Trophoblast cell (in vitro differentiated cells and primary cell): ENCODE data around the gene NBDY.

Experiments
- DNase-seq, 2 donors: peaks; one replicate each; pipeline ENCODE4 v3.0.0-alpha.2; 2016
- H2AFZ ChIP-seq: 2 replicates; pipeline ENCODE4 v1.6.1; 2013; ENCODE audit warnings: low read length, moderate library complexity, mild to moderate bottlenecking; ENCODE audit not compliant: insufficient read depth, poor library complexity
- H2AK5ac ChIP-seq: 2 replicates; pipeline ENCODE4 v1.6.1; 2013; ENCODE audit warnings: mild to moderate bottlenecking, low read length
- H2BK120ac ChIP-seq: 2 replicates; pipeline ENCODE4 v1.6.1; 2013; ENCODE audit warnings: low read length, mild to moderate bottlenecking, moderate library complexity; ENCODE audit not compliant: insufficient read depth, poor library complexity
- H2BK12ac ChIP-seq: 2 replicates; pipeline ENCODE4 v1.6.1; 2013; ENCODE audit warnings: mild to moderate bottlenecking, low read length, moderate library complexity
- H2BK5ac ChIP-seq: 2 replicates; pipeline ENCODE4 v1.6.1; 2013; ENCODE audit warnings: low read length, low read depth, moderate library complexity, mild to moderate bottlenecking; ENCODE audit not compliant: poor library complexity
- H3K14ac ChIP-seq: 2 replicates; pipeline ENCODE4 v1.6.1; 2013; ENCODE audit warnings: mild to moderate bottlenecking, low read length
- H3K18ac ChIP-seq: 2 replicates; pipeline ENCODE4 v1.6.1; 2013; ENCODE audit warnings: mild to moderate bottlenecking, low read length
- H3K23ac ChIP-seq: 2 replicates; pipeline ENCODE4 v1.6.1; 2013; ENCODE audit warnings: low read length
- H3K27ac ChIP-seq: 2 replicates; pipeline ENCODE4 v1.5.1; 2013; ENCODE audit warnings: low read depth, mild to moderate bottlenecking, inconsistent platforms, low read length, moderate library complexity
- H3K27me3 ChIP-seq: 2 replicates; pipeline ENCODE4 v1.6.1; 2013; ENCODE audit warnings: inconsistent platforms, mild to moderate bottlenecking, low read length, moderate library complexity; ENCODE audit not compliant: insufficient read depth
- H3K36me3 ChIP-seq, 2 experiments: 1 replicate in 1 of 2; 2 replicates in 1 of 2; pipeline ENCODE4 v1.6.1; 2013; ENCODE audit warnings: low read length in 2 of 2, mild to moderate bottlenecking in 2 of 2, moderate library complexity in 1 of 2; ENCODE audit not compliant: insufficient read depth in 2 of 2, control insufficient read depth in 1 of 2
- H3K4ac ChIP-seq: 2 replicates; pipeline ENCODE4 v1.6.1; 2013; ENCODE audit warnings: low read depth, mild to moderate bottlenecking, low read length, moderate library complexity
- H3K4me1 ChIP-seq, 2 experiments: 1 replicate in 1 of 2; 2 replicates in 1 of 2; pipeline ENCODE4 v1.6.1; 2013; ENCODE audit warnings: low read length in 2 of 2, mild to moderate bottlenecking in 2 of 2, moderate library complexity in 1 of 2; ENCODE audit not compliant: insufficient read depth in 2 of 2, control insufficient read depth in 1 of 2
- H3K4me2 ChIP-seq: 2 replicates; pipeline ENCODE4 v1.6.1; 2013; ENCODE audit warnings: inconsistent platforms, mild to moderate bottlenecking, low read length, moderate library complexity
- H3K4me3 ChIP-seq: 2 replicates; pipeline ENCODE4 v1.5.1; 2013; ENCODE audit warnings: mild to moderate bottlenecking, low read depth, low read length, inconsistent platforms
- H3K79me1 ChIP-seq: one replicate; pipeline ENCODE4 v1.6.1; 2013; ENCODE audit warnings: low read length
- H3K79me2 ChIP-seq: 2 replicates; pipeline ENCODE4 v1.6.1; 2013; ENCODE audit warnings: low read length, mild to moderate bottlenecking; ENCODE audit not compliant: control insufficient read depth, insufficient read depth, poor library complexity
- H3K9ac ChIP-seq: 2 replicates; pipeline ENCODE4 v1.6.1; 2013; ENCODE audit warnings: mild to moderate bottlenecking, low read length
- H3K9me3 ChIP-seq: 2 replicates; pipeline ENCODE4 v1.6.1; 2013; ENCODE audit warnings: low read depth, mild to moderate bottlenecking, control low read depth, inconsistent platforms, low read length; ENCODE audit not compliant: insufficient read depth
- H4K12ac ChIP-seq: 2 replicates; pipeline ENCODE4 v1.6.1; 2013; ENCODE audit warnings: low read depth, mild to moderate bottlenecking, low read length, moderate library complexity
- H4K8ac ChIP-seq: 2 replicates; pipeline ENCODE4 v1.6.1; 2013; ENCODE audit warnings: low read depth, mild to moderate bottlenecking, low read length, moderate library complexity
- H4K91ac ChIP-seq: one replicate; pipeline ENCODE4 v1.6.1; 2013; ENCODE audit warnings: low read depth, mild to moderate bottlenecking, low read length, moderate library complexity
- WGBS: extraction: QIAGEN DNeasy Blood & Tissue Kit; methylation state at CpG from one replicate; pipeline ENCODE4 v1.1.7; 2013; ENCODE audit warnings: missing lambda C conversion rate; ENCODE audit not compliant: insufficient read length, insufficient coverage; ENCODE audit errors: extremely low coverage; 5-methylcytosine and 5-hydroxymethylcytosine counted together

The NBDY gene

GRCh38 chrX:56802428-56802827, 73.4 kb downstream of the NBDY start:
- Histone ChIP-seq H3K27ac (no peak overlapping the region), H2BK12ac (no peak overlapping the region), H2BK120ac (no peak overlapping the region), H3K9ac (no peak overlapping the region), H3K4me1 (peaks cover 2 to 5% of the 10 kb centered on the region in 2 experiments), H3K9me3 (no peaks in the 10 kb centered on the region), H3K79me1 (no peaks in the 10 kb centered on the region), H3K27me3 (no peaks in the 10 kb centered on the region), H3K4me2 (no peak overlapping the region), H3K79me2 (no peaks in the 10 kb centered on the region), H3K23ac (no peak overlapping the region), H2AFZ (no peak overlapping the region), H3K14ac (no peak overlapping the region), H3K4me3 (no peak overlapping the region), H4K91ac (no peak overlapping the region), H3K4ac (no peak overlapping the region), H4K12ac (no peak overlapping the region), H2AK5ac (no peak overlapping the region), H2BK5ac (no peak overlapping the region), H3K18ac (no peak overlapping the region), H3K36me3 (peaks cover 0 to 5% of the 10 kb centered on the region in 2 experiments), H4K8ac (no peak overlapping the region)
- peak in 1 of 2 donors; percentile 17 for DNase-seq
- no CpG with 5 or more reads among the region's 4 CpGs for WGBS

GRCh38 chrX:56802921-56803849, 74.1 kb downstream of the NBDY start:
- no CpG with 5 or more reads among the region's 27 CpGs for WGBS
- Histone ChIP-seq H3K4me1 (peaks cover 2 to 5% of the 10 kb centered on the region in 2 experiments), H3K14ac (no peak overlapping the region), H2AFZ (no peak overlapping the region), H4K8ac (no peak overlapping the region), H2BK5ac (no peak overlapping the region), H3K23ac (no peak overlapping the region), H4K12ac (no peak overlapping the region), H2AK5ac (no peak overlapping the region), H2BK12ac (no peak overlapping the region), H3K27ac (no peak overlapping the region), H3K36me3 (peaks cover 0 to 5% of the 10 kb centered on the region in 2 experiments), H3K4me2 (no peak overlapping the region), H3K18ac (no peak overlapping the region), H3K79me1 (no peaks in the 10 kb centered on the region), H3K4me3 (no peak overlapping the region), H3K79me2 (no peaks in the 10 kb centered on the region), H2BK120ac (no peak overlapping the region), H3K27me3 (no peaks in the 10 kb centered on the region), H3K9ac (no peak overlapping the region), H4K91ac (peak overlapping the region; percentile 51), H3K9me3 (no peaks in the 10 kb centered on the region), H3K4ac (no peak overlapping the region)
- DNase-seq = peak; percentile 55 to 91

GRCh38 chrX:56803850-56804681, 75.0 kb downstream of the NBDY start:
- peak overlapping the region; percentile 62 for H3K4ac ChIP-seq
- H2BK12ac ChIP-seq = peak overlapping the region; percentile 49
- H4K91ac ChIP-seq = no peak overlapping the region
- H3K9ac ChIP-seq = no peak overlapping the region
- H2BK120ac ChIP-seq = no peak overlapping the region
- DNase-seq = no peak
- H3K23ac ChIP-seq = no peak overlapping the region
- no peak overlapping the region for H2AK5ac ChIP-seq
- H3K14ac ChIP-seq = no peak overlapping the region
- no peaks in the 10 kb centered on the region for H3K79me2 ChIP-seq
- no peaks in the 10 kb centered on the region for H3K27me3 ChIP-seq
- no peaks in the 10 kb centered on the region for H3K9me3 ChIP-seq
- H4K12ac ChIP-seq = no peak overlapping the region
- no peak overlapping the region for H3K4me3 ChIP-seq
- no peak overlapping the region for H2BK5ac ChIP-seq
- H3K18ac ChIP-seq = no peak overlapping the region
- no peaks in the 10 kb centered on the region for H3K79me1 ChIP-seq
- peaks cover 2 to 5% of the 10 kb centered on the region in 2 experiments for H3K4me1 ChIP-seq
- H3K4me2 ChIP-seq = no peak overlapping the region
- peaks cover 0 to 3% of the 10 kb centered on the region in 2 experiments for H3K36me3 ChIP-seq
- no CpG with 5 or more reads among the region's 11 CpGs for WGBS
- peak overlapping the region; percentile 50 for H2AFZ ChIP-seq
- H3K27ac ChIP-seq = no peak overlapping the region
- H4K8ac ChIP-seq = no peak overlapping the region

GRCh38 chrX:56804867-56805266, 75.8 kb downstream of the NBDY start:
- no peak overlapping the region for H4K8ac ChIP-seq
- H3K4me1 ChIP-seq = peaks cover 2 to 3% of the 10 kb centered on the region in 2 experiments
- no peaks in the 10 kb centered on the region for H3K79me2 ChIP-seq
- no peak overlapping the region for H2BK12ac ChIP-seq
- no peak overlapping the region for H3K4me3 ChIP-seq
- H2BK120ac ChIP-seq = no peak overlapping the region
- no peaks in the 10 kb centered on the region for H3K79me1 ChIP-seq
- H2AFZ ChIP-seq = no peak overlapping the region
- H3K27me3 ChIP-seq = no peaks in the 10 kb centered on the region
- no peak overlapping the region for H3K23ac ChIP-seq
- no peak overlapping the region for H3K14ac ChIP-seq
- no peaks in the 10 kb centered on the region for H3K9me3 ChIP-seq
- H3K18ac ChIP-seq = no peak overlapping the region
- H4K12ac ChIP-seq = no peak overlapping the region
- H3K4me2 ChIP-seq = no peak overlapping the region
- H2BK5ac ChIP-seq = no peak overlapping the region
- peak; percentile 5 to 51 for DNase-seq
- H3K9ac ChIP-seq = no peak overlapping the region
- H3K4ac ChIP-seq = no peak overlapping the region
- peaks cover 0 to 3% of the 10 kb centered on the region in 2 experiments for H3K36me3 ChIP-seq
- no peak overlapping the region for H4K91ac ChIP-seq
- H3K27ac ChIP-seq = no peak overlapping the region
- no CpG with 5 or more reads among the region's 4 CpGs for WGBS
- no peak overlapping the region for H2AK5ac ChIP-seq
